ENCODE results near the gene PSMC2.

PSMC2 gene

GRCh38 chr7:103325744-103326143, 21.7 kb upstream of the PSMC2 start:
- Histone ChIP-seq H3K9ac (ENCODE audit: insufficient read length) (no peak overlapping the region), H3K4me3 (no peak overlapping the region), H3K27ac (no peak overlapping the region), H3K36me3 (ENCODE audit: insufficient read depth, low read length) (peaks cover 79% of the 10 kb centered on the region), H3K9me3 (ENCODE audit: low read depth, low read length) (no peaks in the 10 kb centered on the region)
- no peak for DNase-seq (ENCODE audit: low read depth, low spot score)
- TF ChIP-seq FOXP2 (optimal IDR thresholded peaks at IDR 0.05; ENCODE audit: control extremely low read depth, extremely low read length, insufficient read depth) (no peak), POLR2AphosphoS5 (IDR thresholded peaks at IDR 0.05; ENCODE audit: borderline replicate concordance, low read depth, low read length) (no peak), EZH2 (IDR thresholded peaks at IDR 0.05) (no peak)

- Histone ChIP-seq H3K4me3 (no peak overlapping the region), H3K36me3 (ENCODE audit: insufficient read depth, low read length) (peaks cover 83% of the 10 kb centered on the region), H3K9ac (ENCODE audit: insufficient read length) (no peak overlapping the region), H3K27ac (no peak overlapping the region), H3K9me3 (ENCODE audit: low read depth, low read length) (no peaks in the 10 kb centered on the region)
- TF ChIP-seq EZH2 (IDR thresholded peaks at IDR 0.05): no peak
- TF ChIP-seq FOXP2 (optimal IDR thresholded peaks at IDR 0.05; ENCODE audit: control extremely low read depth, extremely low read length, insufficient read depth): no peak
- no peak for TF ChIP-seq POLR2AphosphoS5 (IDR thresholded peaks at IDR 0.05; ENCODE audit: borderline replicate concordance, low read depth, low read length)
- DNase-seq (ENCODE audit: low read depth, low spot score): no peak
Observed at GRCh38 chr7:103336761-103337160, 10.7 kb upstream of the PSMC2 start.

- Histone ChIP-seq H3K36me3 (ENCODE audit: insufficient read depth, low read length) (peaks cover 72% of the 10 kb centered on the region), H3K4me3 (no peak overlapping the region), H3K9ac (ENCODE audit: insufficient read length) (no peak overlapping the region), H3K9me3 (ENCODE audit: low read depth, low read length) (no peaks in the 10 kb centered on the region), H3K27ac (no peak overlapping the region)
- DNase-seq (ENCODE audit: low read depth, low spot score): no peak
- TF ChIP-seq EZH2 (IDR thresholded peaks at IDR 0.05) (no peak), FOXP2 (optimal IDR thresholded peaks at IDR 0.05; ENCODE audit: control extremely low read depth, extremely low read length, insufficient read depth) (no peak), POLR2AphosphoS5 (IDR thresholded peaks at IDR 0.05; ENCODE audit: borderline replicate concordance, low read depth, low read length) (no peak)
Observed at GRCh38 chr7:103338864-103339263, 8.6 kb upstream of the PSMC2 start.

GRCh38 chr7:103341466-103341865, 6.0 kb upstream of the PSMC2 start:
- H3K9ac ChIP-seq (ENCODE audit: insufficient read length): no peak overlapping the region
- peaks cover 49% of the 10 kb centered on the region for H3K36me3 ChIP-seq (ENCODE audit: insufficient read depth, low read length)
- DNase-seq (ENCODE audit: low read depth, low spot score): no peak

GRCh38 chr7:103343332-103343731, 4.1 kb upstream of the PSMC2 start:
- Histone ChIP-seq H3K9ac (ENCODE audit: insufficient read length) (peak overlapping the region; percentile 93), H3K4me3 (peak overlapping the region; percentile 95), H3K36me3 (ENCODE audit: insufficient read depth, low read length) (peaks cover 34% of the 10 kb centered on the region), H3K9me3 (ENCODE audit: low read depth, low read length) (no peaks in the 10 kb centered on the region), H3K27ac (peak overlapping the region; percentile 80; the same call in 1 of the 2 replicates)
- no peak for DNase-seq (ENCODE audit: low read depth, low spot score)
- no peak for TF ChIP-seq FOXP2 (optimal IDR thresholded peaks at IDR 0.05; ENCODE audit: control extremely low read depth, extremely low read length, insufficient read depth)
- no peak for TF ChIP-seq POLR2AphosphoS5 (IDR thresholded peaks at IDR 0.05; ENCODE audit: borderline replicate concordance, low read depth, low read length)
- TF ChIP-seq EZH2 (IDR thresholded peaks at IDR 0.05): no peak

More at GRCh38 chr7:103341466-103341865, 6.0 kb upstream of the PSMC2 start:
- H3K27ac ChIP-seq: 0 out of 2 replicates have a peak overlapping the region, but pooled peaks have one; percentile 32
- H3K4me3 ChIP-seq: no peak overlapping the region
- TF ChIP-seq POLR2AphosphoS5 (IDR thresholded peaks at IDR 0.05; ENCODE audit: borderline replicate concordance, low read depth, low read length) (no peak), EZH2 (IDR thresholded peaks at IDR 0.05) (no peak), FOXP2 (optimal IDR thresholded peaks at IDR 0.05; ENCODE audit: control extremely low read depth, extremely low read length, insufficient read depth) (no peak)
- H3K9me3 ChIP-seq (ENCODE audit: low read depth, low read length): no peaks in the 10 kb centered on the region

- H3K27ac ChIP-seq: peak overlapping the region; percentile 80
- peak overlapping the region; percentile 93 for H3K9ac ChIP-seq (ENCODE audit: insufficient read length)
- H3K36me3 ChIP-seq (ENCODE audit: insufficient read depth, low read length): peaks cover 35% of the 10 kb centered on the region
- H3K9me3 ChIP-seq (ENCODE audit: low read depth, low read length): no peaks in the 10 kb centered on the region
- DNase-seq (ENCODE audit: low read depth, low spot score): no peak
- H3K4me3 ChIP-seq: peak overlapping the region; percentile 95
- no peak for TF ChIP-seq FOXP2 (optimal IDR thresholded peaks at IDR 0.05; ENCODE audit: control extremely low read depth, extremely low read length, insufficient read depth)
- no peak for TF ChIP-seq POLR2AphosphoS5 (IDR thresholded peaks at IDR 0.05; ENCODE audit: borderline replicate concordance, low read depth, low read length)
- no peak for TF ChIP-seq EZH2 (IDR thresholded peaks at IDR 0.05)
Observed at GRCh38 chr7:103343758-103344452, 3.5 kb upstream of the PSMC2 start.

GRCh38 chr7:103344453-103345149, 2.8 kb upstream of the PSMC2 start, which contains the start of gene DNAJC2:
TSS of gene DNAJC2 (minus strand) at chr7:103344767. CDS start at chr7:103344622, 145 bp downstream.
- Histone ChIP-seq H3K27ac (peak within 1 kb of the TSS; percentile 80), H3K4me3 (peak within 1 kb of the TSS; percentile 95), H3K36me3 (ENCODE audit: insufficient read depth, low read length) (peaks cover 35% of the 10 kb centered on the region), H3K9ac (ENCODE audit: insufficient read length) (peak within 1 kb of the TSS; percentile 93), H3K9me3 (ENCODE audit: low read depth, low read length) (no peaks in the 10 kb centered on the region)
- DNase-seq (ENCODE audit: low read depth, low spot score): peak; percentile 90
- peak; percentile 52 for TF ChIP-seq FOXP2 (optimal IDR thresholded peaks at IDR 0.05; ENCODE audit: control extremely low read depth, extremely low read length, insufficient read depth)
- TF ChIP-seq EZH2 (IDR thresholded peaks at IDR 0.05): no peak
- peak; percentile 93 for TF ChIP-seq POLR2AphosphoS5 (IDR thresholded peaks at IDR 0.05; ENCODE audit: borderline replicate concordance, low read depth, low read length)

- DNase-seq (ENCODE audit: low read depth, low spot score): no peak
- H3K4me3 ChIP-seq: no peak overlapping the region
- H3K36me3 ChIP-seq (ENCODE audit: insufficient read depth, low read length): peaks cover 29% of the 10 kb centered on the region
- H3K27ac ChIP-seq: 0 out of 2 replicates have a peak overlapping the region, but pooled peaks have one; percentile 92
- no peaks in the 10 kb centered on the region for H3K9me3 ChIP-seq (ENCODE audit: low read depth, low read length)
- no peak for TF ChIP-seq FOXP2 (optimal IDR thresholded peaks at IDR 0.05; ENCODE audit: control extremely low read depth, extremely low read length, insufficient read depth)
- TF ChIP-seq EZH2 (IDR thresholded peaks at IDR 0.05): no peak
- no peak for TF ChIP-seq POLR2AphosphoS5 (IDR thresholded peaks at IDR 0.05; ENCODE audit: borderline replicate concordance, low read depth, low read length)
- H3K9ac ChIP-seq (ENCODE audit: insufficient read length): no peak overlapping the region
Observed at GRCh38 chr7:103346396-103346795, 1.0 kb upstream of the PSMC2 start.
